K562 (cell line): ENCODE results near the gene SLC25A11. TPM values are rescaled to one million over a fixed set of nuclear protein-coding genes. Genes with fewer than 3 reads are reported as not detected.

ENCODE experiments used
- ASH1L ChIP-seq: fragments of 450-650 bp; IDR thresholded peaks from 2 replicates; pipeline ENCODE4 v1.6.1; 2018; ENCODE audit warnings: borderline replicate concordance, mild to moderate bottlenecking, low read depth; ENCODE audit not compliant: partially characterized antibody
- BRCA1 ChIP-seq, 2 experiments: fragments of 450-650 bp in 1 of 2; sonication (generic) in 1 of 2; formaldehyde crosslinking in 1 of 2; IDR thresholded peaks; 2 replicates each; pipeline versions ENCODE4 v1.5.0 to v1.6.1; 2017 to 2020; ENCODE audit warnings: mild to moderate bottlenecking in 1 of 2, missing genetic modification reagents in 1 of 2
- CBX8 ChIP-seq: fragments of 200-600 bp; sonication (generic); IDR thresholded peaks from 2 replicates; pipeline ENCODE4 v1.6.1; 2012; ENCODE audit warnings: borderline replicate concordance, mixed run types, low read depth, mild to moderate bottlenecking, moderate library complexity, mixed read lengths, low read length, control low read depth, inconsistent platforms; ENCODE audit not compliant: poor library complexity, severe bottlenecking; ENCODE audit errors: extremely low read depth
- KDM1A ChIP-seq, 2 experiments: fragments of 450-650 bp; IDR thresholded peaks; 2 replicates each; pipeline ENCODE4 v1.6.1; 2016; ENCODE audit warnings: mild to moderate bottlenecking in 2 of 2
- RB1 ChIP-seq: fragments of 450-650 bp; IDR thresholded peaks from 2 replicates; pipeline ENCODE4 v1.6.1; 2017; ENCODE audit warnings: low read depth, mild to moderate bottlenecking
- SAFB2 ChIP-seq: fragments of 200-400 bp; formaldehyde crosslinking; IDR thresholded peaks from 2 replicates; pipeline ENCODE4 v1.6.1; 2018; ENCODE audit warnings: borderline replicate concordance, low read length, low read depth, moderate library complexity; ENCODE audit not compliant: severe bottlenecking
- SMC3 ChIP-seq: conservative IDR thresholded peaks from 2 replicates; pipeline ENCODE4 v1.6.1; 2011; ENCODE audit warnings: low read depth, low read length, improper control_type of control experiment; ENCODE audit not compliant: insufficient read depth
- SPI1 ChIP-seq: IDR thresholded peaks from 2 replicates; pipeline ENCODE4 v1.6.1; 2011; ENCODE audit warnings: low read depth, low read length, control low read depth, borderline replicate concordance
- ZBED1 ChIP-seq: IDR thresholded peaks from 2 replicates; pipeline ENCODE4 v1.6.1; 2014
- ZFPM2 ChIP-seq: fragments of 250-450 bp; sonication (Bioruptor Pico); IDR thresholded peaks from 2 replicates; pipeline ENCODE4 v1.5.1; 2022; ENCODE audit warnings: mild to moderate bottlenecking
- ZNF696 ChIP-seq: fragments of 250-450 bp; sonication (Bioruptor Pico); conservative IDR thresholded peaks from 2 replicates; pipeline ENCODE4 v1.4.0; 2020; ENCODE audit warnings: mild to moderate bottlenecking, moderate library complexity
- ZNF699 ChIP-seq: fragments of 250-450 bp; sonication (Bioruptor Pico); IDR thresholded peaks from 2 replicates; pipeline ENCODE4 v1.8.0; 2021; ENCODE audit warnings: mild to moderate bottlenecking, moderate library complexity; ENCODE audit not compliant: insufficient replicate concordance
- ZNF79 ChIP-seq: fragments of 250-450 bp; sonication (Bioruptor Pico); IDR thresholded peaks from 2 replicates; pipeline ENCODE4 v1.4.0; 2020; ENCODE audit warnings: low read depth, mild to moderate bottlenecking, moderate library complexity
- polyA plus RNA-seq, 8 experiments: library from polyadenylated mRNA; depleted of rRNA in 4 of 8; stranded (reverse) in 5 of 8; unstranded in 3 of 8; fragments of >200 nt; fragmentation: Nextera tagmentation in 2 of 8; fragmentation: Illumina TruSeq in 1 of 8; extraction: Ambion mirVana in 2 of 8; extraction: Trizol in 1 of 8; gene quantifications; 2 replicates each; pipeline versions ENCODE4 v1.2.1 to v1.2.3, GENCODE V29; 2011 to 2014; ENCODE audit warnings: inconsistent platforms in 1 of 8, missing spikeins in 1 of 8
- total RNA-seq, 7 experiments: library from RNA; depleted of rRNA in 6 of 7; stranded (reverse); fragments of >200 nt in 6 of 7; fragmentation: Illumina TruSeq in 2 of 7; extraction: Trizol in 2 of 7; gene quantifications; 2 replicates each; pipeline versions ENCODE4 v1.2.1 to v1.2.3, GENCODE V29; 2011 to 2021; ENCODE audit warnings: low replicate concordance in 1 of 7
- TF ChIP-seq, protein P1 (sequence below): fragments of 450-650 bp; conservative IDR thresholded peaks from 2 replicates; pipeline ENCODE4 v1.6.1; 2016; ENCODE audit warnings: missing genetic modification characterization, low read depth, mild to moderate bottlenecking, control low read depth, missing compliant biosample characterization
- TF ChIP-seq, protein P2 (sequence below): sonication (generic); formaldehyde crosslinking; IDR thresholded peaks from 2 replicates; pipeline ENCODE4 v1.8.0; 2022; ENCODE audit warnings: mild to moderate bottlenecking, missing genetic modification reagents
- TF ChIP-seq, protein P3 (sequence below): fragments of 450-650 bp; IDR thresholded peaks from 2 replicates; pipeline ENCODE4 v1.6.1; 2018; ENCODE audit not compliant: partially characterized antibody
- TF ChIP-seq, protein P4 (sequence below): fragments of 250-450 bp; sonication (Bioruptor Pico); IDR thresholded peaks from 2 replicates; pipeline ENCODE4 v1.8.0; 2022; ENCODE audit warnings: inconsistent platforms, mild to moderate bottlenecking, moderate library complexity, borderline replicate concordance
- TF ChIP-seq, protein P5 (sequence below): fragments of 250-450 bp; sonication (Bioruptor Pico); IDR thresholded peaks from 2 replicates; pipeline ENCODE4 v1.4.0; 2020

SLC25A11 gene
- total and polyA plus RNA-seq, 9 of the 15 experiments (the other 6 are each of a cell fraction or from before 2014, with no cell fraction given) = 3.1 to 56.7 (median 32.9) TPM

DNA sequence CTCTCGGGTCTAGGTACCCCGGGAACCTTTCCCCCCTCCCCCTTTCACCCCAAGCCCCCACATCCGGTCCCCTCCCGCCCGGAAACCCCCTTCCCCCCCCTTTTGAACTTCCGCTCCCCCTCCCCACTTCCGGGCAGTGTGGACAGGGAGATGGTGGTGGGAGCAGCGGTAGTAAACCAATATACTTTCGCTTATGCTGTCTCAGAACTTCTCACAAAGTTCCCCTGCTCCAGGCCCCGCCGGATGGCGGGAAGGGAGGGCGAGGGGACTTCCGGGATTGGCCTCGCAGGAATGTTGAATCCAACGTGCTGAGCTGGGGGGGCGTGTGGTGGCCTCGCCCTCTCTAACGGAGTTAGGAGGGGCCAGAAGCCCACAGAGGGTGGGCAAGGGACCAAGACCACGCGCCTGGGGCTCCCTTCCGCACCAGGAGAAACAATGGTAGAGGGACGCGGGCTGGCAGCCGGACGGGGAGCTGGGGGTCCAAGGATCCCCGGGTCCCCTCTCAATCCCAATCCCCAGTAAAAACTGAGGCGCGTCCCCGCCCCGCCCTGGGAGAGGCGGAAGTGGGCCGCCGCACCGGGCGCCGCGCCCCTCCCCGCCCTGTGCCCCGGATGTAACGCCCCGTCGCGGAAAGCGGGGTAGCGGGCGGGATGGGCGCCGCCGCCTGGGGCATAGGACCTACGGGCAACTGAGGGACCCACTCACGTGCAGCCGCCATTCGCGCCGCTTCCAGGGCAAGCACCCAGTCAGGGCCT lies 7.7 kb upstream of the SLC25A11 start (continued):
- TF ChIP-seq, protein P1, sequence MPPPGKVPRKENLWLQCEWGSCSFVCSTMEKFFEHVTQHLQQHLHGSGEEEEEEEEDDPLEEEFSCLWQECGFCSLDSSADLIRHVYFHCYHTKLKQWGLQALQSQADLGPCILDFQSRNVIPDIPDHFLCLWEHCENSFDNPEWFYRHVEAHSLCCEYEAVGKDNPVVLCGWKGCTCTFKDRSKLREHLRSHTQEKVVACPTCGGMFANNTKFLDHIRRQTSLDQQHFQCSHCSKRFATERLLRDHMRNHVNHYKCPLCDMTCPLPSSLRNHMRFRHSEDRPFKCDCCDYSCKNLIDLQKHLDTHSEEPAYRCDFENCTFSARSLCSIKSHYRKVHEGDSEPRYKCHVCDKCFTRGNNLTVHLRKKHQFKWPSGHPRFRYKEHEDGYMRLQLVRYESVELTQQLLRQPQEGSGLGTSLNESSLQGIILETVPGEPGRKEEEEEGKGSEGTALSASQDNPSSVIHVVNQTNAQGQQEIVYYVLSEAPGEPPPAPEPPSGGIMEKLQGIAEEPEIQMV = no peak
- TF ChIP-seq BRCA1 (IDR thresholded peaks at IDR 0.05) = no peak
- TF ChIP-seq BRCA1 (CRISPR knock-in tag; IDR thresholded peaks at IDR 0.05) = no peak
- TF ChIP-seq ZNF696 (CRISPR knock-in tag) = no peak
- TF ChIP-seq KDM1A (IDR thresholded peaks at IDR 0.05) = no peak
- TF ChIP-seq SMC3 = no peak
- no peak for TF ChIP-seq ZNF699 (CRISPR knock-in tag)
- no peak for TF ChIP-seq ZNF79 (CRISPR knock-in tag)
- peak; percentile 26; the same call in 1 of the 2 replicates for TF ChIP-seq SPI1
- TF ChIP-seq, protein P2, sequence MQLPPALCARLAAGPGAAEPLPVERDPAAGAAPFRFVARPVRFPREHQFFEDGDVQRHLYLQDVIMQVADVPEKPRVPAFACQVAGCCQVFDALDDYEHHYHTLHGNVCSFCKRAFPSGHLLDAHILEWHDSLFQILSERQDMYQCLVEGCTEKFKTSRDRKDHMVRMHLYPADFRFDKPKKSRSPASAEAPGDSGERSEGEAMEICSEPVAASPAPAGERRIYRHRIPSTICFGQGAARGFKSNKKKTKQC (CRISPR knock-in tag) = no peak; the same call in 1 of the 2 replicates
- TF ChIP-seq, protein P3, sequence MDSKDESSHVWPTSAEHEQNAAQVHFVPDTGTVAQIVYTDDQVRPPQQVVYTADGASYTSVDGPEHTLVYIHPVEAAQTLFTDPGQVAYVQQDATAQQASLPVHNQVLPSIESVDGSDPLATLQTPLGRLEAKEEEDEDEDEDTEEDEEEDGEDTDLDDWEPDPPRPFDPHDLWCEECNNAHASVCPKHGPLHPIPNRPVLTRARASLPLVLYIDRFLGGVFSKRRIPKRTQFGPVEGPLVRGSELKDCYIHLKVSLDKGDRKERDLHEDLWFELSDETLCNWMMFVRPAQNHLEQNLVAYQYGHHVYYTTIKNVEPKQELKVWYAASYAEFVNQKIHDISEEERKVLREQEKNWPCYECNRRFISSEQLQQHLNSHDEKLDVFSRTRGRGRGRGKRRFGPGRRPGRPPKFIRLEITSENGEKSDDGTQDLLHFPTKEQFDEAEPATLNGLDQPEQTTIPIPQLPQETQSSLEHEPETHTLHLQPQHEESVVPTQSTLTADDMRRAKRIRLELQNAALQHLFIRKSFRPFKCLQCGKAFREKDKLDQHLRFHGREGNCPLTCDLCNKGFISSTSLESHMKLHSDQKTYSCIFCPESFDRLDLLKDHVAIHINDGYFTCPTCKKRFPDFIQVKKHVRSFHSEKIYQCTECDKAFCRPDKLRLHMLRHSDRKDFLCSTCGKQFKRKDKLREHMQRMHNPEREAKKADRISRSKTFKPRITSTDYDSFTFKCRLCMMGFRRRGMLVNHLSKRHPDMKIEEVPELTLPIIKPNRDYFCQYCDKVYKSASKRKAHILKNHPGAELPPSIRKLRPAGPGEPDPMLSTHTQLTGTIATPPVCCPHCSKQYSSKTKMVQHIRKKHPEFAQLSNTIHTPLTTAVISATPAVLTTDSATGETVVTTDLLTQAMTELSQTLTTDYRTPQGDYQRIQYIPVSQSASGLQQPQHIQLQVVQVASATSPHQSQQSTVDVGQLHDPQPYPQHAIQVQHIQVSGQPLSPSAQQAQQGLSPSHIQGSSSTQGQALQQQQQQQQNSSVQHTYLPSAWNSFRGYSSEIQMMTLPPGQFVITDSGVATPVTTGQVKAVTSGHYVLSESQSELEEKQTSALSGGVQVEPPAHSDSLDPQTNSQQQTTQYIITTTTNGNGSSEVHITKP = peak; percentile 51
- TF ChIP-seq ZBED1 = no peak
- TF ChIP-seq RB1 = 0 out of 2 replicates have a peak, but pooled peaks have one; percentile 10
- no peak for TF ChIP-seq ASH1L
- TF ChIP-seq, protein P4, sequence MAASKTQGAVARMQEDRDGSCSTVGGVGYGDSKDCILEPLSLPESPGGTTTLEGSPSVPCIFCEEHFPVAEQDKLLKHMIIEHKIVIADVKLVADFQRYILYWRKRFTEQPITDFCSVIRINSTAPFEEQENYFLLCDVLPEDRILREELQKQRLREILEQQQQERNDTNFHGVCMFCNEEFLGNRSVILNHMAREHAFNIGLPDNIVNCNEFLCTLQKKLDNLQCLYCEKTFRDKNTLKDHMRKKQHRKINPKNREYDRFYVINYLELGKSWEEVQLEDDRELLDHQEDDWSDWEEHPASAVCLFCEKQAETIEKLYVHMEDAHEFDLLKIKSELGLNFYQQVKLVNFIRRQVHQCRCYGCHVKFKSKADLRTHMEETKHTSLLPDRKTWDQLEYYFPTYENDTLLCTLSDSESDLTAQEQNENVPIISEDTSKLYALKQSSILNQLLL (CRISPR knock-in tag) = no peak
- TF ChIP-seq SAFB2 = no peak
- TF ChIP-seq, protein P5, sequence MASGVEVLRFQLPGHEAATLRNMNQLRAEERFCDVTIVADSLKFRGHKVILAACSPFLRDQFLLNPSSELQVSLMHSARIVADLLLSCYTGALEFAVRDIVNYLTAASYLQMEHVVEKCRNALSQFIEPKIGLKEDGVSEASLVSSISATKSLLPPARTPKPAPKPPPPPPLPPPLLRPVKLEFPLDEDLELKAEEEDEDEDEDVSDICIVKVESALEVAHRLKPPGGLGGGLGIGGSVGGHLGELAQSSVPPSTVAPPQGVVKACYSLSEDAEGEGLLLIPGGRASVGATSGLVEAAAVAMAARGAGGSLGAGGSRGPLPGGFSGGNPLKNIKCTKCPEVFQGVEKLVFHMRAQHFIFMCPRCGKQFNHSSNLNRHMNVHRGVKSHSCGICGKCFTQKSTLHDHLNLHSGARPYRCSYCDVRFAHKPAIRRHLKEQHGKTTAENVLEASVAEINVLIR = no peak
- TF ChIP-seq CBX8 = no peak
- TF ChIP-seq ZFPM2 (CRISPR knock-in tag) = no peak
